Frontal cortex (tissue), 4 donors: Measurements from ENCODE around the gene EQTN. TPM values are rescaled to one million over a fixed set of nuclear protein-coding genes. Genes with fewer than 3 reads are reported as not detected.

Source experiments
- DNase-seq, 2 donors: peaks; one replicate each; pipeline ENCODE4 v3.0.0; 2012; ENCODE audit warnings: low spot score in 2 of 2
- FAIRE-seq: peaks from 2 replicates; lab custom pipeline; 2012; peaks lifted over from hg19 to GRCh38; lab: Jason Lieb, UNC
- total RNA-seq: library from RNA; depleted of rRNA; stranded (reverse); fragments of >200 nt; gene quantifications from one replicate; pipeline ENCODE4 v1.2.3, GENCODE V29; 2014
- donor health status: control.
- donor health status: control.
- donor health status: control.

Gene EQTN
- total RNA-seq = 1.6 TPM

DNA sequence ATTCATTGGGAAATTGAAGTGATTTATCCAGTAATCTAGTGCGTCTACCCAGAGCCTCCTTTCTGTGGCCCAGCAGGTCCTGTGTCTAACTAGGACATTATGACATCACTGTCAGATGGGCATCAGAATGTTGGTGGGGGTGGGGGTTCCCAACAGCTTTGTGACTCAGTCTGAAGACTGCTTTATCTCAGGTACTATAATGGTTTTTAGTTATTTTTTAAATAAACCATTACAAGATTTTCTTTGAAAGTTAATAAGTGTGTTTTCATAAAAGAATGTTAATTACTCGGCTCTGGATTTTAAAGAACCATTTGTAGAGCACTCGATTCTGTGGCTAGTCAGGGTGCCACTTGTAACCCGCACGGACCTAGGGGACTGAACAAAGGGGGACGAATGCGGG is at the start of gene EQTN:
EQTN (minus strand) TSS at position 101 of the 400 bp plus-strand sequence; CDS start at position 6, 95 bp downstream.
- FAIRE-seq (no peak), DNase-seq (no peak)

DNA sequence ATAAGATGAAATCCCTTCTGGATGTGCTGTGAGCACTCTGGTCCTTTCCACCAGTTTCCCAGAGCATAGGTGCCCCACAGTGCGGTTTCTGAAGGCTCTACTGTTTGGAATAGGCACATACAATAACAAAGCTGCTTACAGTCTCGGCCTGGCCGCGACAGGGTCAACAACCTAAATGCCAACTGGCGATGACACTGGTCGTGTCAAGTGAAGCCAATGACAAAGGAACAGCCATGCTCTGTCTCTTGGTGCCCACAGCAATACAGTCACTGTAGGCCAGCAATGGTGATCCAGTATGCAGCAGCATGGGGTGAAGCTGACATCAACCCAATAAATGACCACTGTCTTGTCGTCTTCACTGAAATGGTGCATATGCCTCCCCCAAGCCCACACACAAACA is 47.8 kb upstream of the EQTN start:
- FAIRE-seq (no peak), DNase-seq (no peak)

DNA sequence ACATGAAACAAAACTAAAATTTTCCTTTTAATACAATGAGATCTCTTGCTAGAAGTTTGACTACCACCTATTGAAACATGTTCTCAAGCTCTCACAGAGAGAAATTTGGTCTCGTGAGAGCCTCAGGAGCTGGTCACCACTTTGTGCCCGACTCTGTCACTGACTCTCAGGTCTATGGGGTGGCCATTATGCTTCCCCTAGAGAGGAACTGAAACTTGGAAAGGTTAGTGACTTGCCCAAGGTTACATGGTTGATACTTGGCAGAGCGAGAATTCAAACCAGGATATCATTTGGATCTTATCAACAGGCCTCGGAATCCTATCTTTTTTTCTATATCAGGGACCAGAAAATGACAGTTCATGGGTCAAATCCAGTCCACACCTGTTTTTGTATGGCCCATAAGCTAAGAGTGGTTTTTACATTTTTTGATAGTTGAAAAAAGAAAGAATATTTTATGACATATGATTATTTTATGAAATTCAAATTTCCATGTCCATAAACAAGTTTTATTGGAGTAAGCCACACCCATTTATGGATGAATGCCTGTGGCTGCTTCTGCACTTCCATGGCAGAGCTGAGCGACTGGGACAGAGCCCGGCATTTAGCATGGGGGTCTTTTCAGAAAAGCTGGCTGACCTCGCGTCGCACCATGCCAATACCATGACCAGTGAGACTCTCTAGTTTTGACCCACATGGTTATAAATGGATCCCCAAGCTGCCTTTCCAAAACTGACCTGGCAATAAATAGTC is 44.8 kb upstream of the EQTN start:
- DNase-seq (no peak), FAIRE-seq (no peak)

DNA sequence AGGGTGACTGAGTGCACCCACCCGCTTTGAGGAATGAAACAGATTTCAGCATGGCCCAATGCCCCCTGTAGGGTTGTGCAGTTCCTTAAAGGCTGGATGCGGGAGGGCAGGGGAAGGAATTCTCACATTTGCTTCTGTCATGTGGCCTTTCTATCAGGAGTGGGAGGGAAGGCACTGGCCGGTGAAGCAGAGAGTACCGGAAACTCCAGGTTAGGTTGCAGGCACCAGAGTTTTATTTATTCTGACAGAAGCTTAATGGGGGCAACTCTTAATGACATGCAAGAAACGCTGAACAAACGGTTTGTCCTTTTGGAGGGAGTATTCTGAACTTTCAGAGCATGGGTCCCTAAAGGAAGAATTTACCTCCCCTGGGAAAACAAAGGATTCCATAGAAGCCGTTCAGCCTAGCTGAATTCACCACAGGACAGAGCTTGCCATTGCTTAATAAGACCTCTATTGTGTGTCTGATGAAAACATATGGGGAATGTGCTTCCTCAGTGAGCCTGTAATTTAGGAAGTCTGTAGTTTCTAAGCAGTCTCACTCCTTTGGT is 44.1 kb upstream of the EQTN start:
- FAIRE-seq (no peak), DNase-seq (no peak)

DNA sequence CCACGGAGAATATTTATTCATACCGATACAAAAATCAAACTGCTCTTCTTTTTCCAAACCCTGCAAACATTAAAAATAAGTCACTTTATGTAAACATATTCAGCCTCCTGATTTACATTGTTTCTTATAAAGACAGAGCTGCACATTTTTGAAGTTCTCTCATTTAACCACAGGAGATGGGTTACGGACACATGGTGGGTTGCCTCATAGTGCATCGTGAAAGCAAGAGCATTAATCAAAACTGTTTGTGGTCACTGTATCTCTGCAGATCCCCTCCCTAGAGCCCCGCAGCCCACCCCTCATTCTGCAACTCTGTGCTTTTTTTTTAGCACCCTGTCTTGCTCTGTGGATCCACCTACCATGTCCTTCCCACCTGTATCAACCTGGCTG is 43.3 kb upstream of the EQTN start:
- FAIRE-seq = no peak
- no peak for DNase-seq

DNA sequence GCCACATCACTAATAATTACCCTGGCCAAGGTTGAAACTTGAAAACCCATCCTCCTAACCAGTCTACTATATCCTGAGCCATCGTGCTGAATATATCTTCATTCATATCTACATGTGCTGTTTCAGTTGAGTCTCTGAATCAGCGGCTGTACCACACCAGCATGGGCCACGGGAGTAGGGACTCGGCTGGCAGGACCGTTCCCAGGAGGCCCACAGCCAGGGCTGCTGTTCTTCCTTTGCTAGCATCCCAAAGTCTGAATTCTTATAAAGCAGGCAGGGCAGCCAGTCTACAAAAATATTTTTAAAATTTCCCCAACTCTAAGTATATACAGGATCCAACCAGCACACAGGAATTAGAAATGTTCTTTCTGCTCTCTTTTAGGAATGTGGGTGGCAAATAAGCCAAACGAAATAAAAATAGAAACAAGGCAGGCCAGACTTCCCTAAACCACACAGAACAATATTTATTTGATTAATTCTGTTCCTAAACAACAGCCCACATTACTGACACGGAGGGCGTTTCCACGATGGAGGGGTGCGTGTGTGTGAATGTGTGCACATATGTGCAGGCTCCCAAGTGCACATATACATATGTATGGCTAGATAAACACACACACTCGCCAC is 42.8 kb upstream of the EQTN start:
- no peak for DNase-seq
- no peak for FAIRE-seq

DNA sequence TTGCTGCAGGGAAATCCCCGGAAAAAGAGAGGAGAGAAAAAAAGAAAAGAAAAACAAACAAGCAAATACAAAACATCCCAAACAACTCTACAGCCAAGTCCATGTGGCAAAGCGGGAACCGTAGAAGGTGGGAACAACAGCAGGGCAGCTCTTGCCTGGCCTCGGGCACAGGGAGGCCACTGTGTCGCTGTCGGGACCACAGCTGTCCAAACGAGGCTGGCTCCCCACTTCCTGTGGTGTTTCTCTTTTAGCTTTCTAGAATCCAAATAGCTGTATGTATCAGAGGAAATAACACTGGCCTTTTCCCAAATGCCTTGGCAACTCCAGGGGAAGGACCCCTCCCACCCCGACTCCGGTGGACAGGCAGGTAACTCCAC is 41.6 kb upstream of the EQTN start:
- DNase-seq (no peak), FAIRE-seq (no peak)

DNA sequence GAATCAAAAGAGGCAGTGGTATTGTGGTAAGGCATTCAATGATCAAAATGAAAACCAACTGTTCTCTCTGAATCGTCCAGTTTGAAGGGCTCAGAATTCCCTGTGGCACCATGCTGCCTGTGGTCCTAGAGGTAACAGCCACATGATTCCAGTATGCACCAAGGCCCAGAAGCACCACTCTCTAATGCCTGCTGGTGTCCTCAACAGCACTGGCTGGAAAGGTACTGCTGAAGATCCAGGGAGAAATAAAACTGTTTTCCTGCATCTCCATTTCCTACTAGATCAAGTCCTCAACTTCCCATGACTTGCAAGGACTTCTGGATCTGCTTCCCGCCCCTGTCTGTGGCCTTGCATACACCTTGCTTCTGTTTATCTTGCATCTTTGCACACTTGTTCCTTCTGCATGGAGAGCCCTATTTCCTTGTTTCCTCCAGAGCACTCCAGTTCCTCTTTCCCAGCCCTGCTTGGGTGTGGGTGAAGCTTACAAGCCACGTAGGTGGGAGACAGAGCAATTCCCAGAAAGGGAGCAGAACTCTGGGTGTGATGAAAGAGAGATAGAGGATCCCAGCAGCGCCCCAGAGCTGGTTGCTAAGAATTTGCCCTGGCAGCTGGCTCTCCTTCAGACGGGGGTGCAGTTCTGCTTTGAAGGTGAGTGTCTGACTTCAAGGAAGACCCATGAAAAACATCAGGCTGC is 41.0 kb upstream of the EQTN start:
- FAIRE-seq = no peak
- DNase-seq = no peak

DNA sequence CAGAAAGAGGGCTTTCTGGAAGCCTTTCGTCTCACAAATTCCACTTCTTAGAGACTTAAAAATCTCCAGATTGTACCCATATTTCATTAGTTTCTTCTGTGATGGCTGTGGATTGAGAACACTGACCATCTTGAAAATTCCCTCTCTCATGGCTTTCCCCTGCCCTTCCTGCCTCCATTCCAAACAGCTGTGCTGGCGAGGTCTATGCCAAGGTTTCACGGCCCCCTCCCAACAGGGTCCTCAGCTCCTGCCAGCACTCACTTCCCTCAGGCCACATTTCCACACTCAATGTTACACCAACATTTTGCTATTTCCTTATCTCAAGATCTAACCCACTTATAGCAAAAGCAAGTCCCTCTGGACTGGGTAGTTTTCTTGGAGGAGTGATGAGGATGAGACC is 40.3 kb upstream of the EQTN start:
- DNase-seq = no peak
- FAIRE-seq = no peak

DNA sequence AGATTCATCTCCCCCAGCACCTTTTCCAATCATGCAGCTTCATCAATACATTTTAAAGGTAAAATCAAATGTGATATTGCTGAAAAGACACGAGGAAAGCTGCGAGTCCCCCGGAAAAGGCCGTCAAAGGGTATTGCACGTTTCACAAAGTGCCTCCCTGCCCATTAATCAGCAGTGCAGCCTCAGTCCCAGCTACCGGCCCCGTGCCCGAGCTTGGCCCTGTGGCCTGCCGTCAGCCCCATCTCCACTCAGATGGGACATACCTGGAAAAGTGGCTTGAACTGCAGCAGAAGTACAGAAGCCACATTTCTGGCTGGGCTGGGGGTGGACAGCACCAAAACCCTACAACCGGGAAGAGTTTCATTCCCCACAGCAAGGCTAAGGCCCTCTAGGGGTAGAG is 39.9 kb upstream of the EQTN start:
- no peak for DNase-seq
- no peak for FAIRE-seq

DNA sequence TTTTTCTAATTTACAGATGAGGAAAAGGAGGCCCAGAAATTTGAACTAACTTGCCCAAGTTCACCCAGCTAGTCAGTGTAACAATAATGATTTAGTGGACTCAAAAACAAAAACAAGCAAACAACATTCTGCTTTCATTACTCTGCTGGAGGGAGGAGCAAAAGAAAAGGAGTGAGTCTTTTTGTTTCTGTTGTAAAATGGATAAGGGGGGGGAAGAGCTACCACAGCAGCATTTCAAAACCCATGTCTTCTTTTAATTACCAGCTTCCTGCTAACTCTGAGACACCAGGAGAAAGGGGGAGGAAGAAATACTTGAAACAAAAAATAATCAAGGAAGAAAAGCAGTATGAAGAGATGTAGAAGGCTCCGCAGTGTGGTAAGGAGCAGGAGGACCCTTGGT is 39.2 kb upstream of the EQTN start:
- DNase-seq (no peak), FAIRE-seq (no peak)

DNA sequence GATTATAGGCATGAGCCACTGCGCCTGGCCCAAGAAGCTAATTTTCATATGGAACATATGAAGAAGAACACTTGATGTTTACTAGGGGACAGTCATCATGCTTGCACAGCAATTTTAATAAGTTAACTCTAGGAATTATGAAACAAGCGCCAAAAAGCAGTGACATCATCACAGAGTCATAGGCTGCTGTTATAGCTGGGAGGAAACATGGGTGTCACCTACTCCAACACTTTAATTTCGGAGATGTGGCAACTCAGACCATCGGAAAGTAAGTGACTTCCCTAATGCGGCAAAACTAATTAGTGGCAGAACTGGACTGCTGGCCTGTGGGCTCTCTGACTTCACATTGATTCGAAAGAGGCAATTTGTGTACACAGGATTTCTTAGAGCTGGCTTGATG is 38.1 kb upstream of the EQTN start:
- no peak for FAIRE-seq
- DNase-seq = no peak

DNA sequence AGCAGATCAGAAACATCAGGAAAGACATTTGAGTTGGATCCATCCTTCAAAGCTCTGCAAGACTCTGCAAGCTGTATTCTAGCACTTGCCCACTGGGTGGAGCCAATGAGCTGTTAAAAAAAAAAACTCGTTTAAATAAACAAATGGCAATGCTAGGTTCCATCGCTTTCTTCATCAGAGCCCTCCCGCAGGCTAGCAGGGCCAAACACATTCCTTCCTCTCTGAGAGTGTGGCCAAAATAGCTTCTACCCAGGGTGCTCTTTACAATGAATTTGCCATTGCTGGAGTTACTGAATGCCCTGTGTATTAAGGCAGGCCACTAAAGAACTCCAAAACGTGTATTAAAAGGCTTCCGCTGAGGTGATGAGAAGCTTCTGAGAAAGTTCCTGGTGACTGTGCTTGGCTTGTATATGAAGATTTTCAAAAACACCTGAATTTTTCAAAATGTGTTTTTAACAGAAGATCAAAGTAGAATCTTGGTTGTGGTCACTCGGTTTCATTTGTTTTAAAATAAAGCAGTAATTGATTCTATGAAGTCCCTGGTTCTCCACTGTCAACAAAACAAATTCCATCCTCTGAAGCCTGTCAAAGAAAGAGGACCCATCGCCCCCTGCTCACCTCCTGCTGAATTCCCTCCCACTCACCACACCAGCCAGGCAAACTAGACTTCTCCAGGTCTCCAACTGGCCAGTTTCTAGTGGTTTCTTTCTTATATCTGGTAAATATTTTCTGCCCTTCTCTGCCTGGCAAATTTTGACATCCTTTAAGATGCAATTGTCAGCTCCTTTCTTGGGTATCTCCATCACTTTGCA is 36.5 kb upstream of the EQTN start:
- DNase-seq (peak; percentile 49 to 73), FAIRE-seq (peak; percentile 95)

DNA sequence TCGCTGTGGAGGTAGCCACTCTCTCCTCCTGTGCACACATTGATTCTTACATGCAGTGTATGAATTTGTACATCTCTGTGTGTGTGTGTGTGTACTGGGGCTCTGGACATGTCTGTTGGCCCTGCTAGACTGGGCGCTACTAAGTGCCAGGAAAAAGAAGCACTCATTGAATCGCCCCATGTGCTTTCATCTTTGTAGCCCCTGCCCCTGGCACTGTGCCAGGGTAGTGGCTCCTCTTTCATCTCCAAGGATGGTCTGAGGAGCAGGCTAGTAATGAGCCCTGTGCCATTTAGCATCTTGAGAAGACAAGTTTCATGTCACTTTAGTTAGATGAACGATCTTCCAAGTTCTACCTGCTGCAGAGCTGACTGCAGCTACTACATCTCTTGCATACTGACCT is 34.4 kb upstream of the EQTN start:
- FAIRE-seq (no peak), DNase-seq (no peak)

DNA sequence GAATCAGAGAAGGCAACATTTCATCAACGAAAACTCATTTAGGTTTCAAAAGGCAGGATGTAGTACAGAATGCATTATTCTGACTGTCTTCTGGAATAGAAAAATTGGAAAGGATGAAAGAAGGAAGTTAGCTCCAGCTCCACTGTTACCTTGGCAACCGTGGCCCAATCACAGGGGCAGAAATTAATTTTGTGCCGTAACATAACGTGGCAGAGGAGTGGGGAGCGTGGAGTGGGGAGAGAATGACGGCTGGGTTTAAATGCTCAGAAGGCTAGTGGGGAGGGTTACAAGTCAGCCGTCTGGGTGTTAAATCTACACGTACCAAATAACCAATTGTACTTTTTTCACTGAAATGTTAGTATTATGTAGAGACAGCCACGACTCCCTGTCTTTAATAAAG is 32.3 kb upstream of the EQTN start:
- DNase-seq (no peak), FAIRE-seq (no peak)

DNA sequence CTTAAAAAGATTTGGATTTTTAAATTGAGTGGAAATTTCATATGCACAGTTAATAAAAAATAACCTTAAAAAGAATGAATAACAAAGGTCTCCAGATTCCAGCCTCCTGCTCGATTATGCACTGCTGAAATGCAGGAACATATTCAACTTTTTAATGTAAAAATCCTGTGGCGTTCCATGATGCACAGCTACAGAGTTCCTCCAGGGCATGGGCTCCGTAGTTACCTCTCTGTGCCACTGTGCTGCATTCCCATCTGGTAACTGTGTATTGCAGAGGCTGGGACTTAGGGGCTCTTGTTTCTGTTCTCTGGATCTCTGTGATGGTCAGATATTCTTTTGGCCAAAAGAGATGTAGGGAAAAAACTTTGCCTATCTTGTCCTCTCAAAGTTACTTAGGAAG is 31.5 kb upstream of the EQTN start:
- no peak for FAIRE-seq
- DNase-seq = no peak

DNA sequence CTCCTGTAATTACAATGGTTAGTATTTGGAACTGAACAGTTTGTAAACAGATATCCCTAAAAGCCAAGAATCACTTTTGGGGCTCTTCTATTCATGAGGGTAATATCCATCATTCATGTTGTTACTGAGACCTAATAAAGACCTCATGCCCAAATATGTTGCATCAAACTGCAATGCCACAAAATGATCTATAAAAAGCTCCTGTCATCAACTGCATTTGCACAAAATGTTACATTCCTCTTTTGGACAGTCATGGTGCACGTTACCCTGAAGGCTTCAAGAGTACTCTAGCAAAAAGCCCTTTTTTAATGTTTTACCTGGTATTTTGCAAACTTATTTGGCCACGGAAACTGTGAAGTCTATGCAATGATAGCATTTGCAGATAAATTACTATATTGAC is 14.2 kb upstream of the EQTN start:
- FAIRE-seq (no peak), DNase-seq (no peak)

DNA sequence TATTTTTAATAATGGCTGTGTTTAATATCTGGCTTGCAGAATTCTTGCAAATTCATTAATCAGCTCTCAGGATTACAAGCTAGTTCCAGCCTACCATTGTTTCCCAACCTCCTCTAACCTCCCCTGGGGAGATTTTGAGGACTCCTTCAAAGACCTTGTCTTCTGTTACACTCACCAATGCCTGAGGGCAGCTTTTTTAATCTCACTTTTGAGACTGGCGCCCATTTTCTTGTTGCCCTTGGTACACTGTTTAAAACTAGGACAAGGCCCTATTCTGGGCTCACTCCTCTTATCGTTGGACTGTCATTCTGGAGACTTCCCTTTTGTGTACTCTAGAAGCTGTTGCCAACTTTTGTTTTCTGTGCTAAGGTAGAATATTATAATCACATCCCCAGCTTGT is 13.6 kb upstream of the EQTN start:
- DNase-seq (no peak), FAIRE-seq (no peak)

DNA sequence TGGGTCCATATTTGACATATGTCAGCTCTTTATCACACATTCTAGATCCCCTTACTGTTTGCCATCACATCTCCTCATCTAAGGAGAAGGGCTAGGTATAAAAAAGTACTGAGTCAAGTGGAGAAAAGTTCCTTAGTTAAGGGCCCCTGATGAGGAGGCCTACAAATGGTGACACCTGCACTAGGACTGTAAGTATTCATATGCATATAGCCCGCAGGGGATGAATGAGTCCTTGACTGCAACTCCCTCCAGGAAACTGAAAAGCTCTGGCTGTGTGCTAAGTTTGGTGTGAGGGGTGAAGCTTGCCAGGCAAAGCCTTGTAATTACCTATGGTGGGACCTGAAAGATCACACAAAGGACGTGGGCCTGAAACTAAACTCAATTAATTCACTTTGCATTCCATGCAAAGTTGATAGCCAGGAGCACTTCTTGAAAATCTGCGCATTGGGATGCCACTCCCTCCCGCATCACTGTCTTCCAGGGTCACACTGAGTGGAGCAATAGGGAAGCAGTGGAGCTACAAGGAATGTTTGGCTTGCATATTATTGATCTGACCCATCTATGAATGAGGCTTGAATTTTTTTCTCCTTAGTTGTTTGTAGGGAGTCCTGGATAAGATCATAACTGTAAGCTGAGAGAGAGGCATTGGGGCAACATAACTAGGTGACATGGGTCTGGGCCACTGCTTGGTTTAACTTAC is 11.9 kb upstream of the EQTN start:
- DNase-seq = no peak

DNA sequence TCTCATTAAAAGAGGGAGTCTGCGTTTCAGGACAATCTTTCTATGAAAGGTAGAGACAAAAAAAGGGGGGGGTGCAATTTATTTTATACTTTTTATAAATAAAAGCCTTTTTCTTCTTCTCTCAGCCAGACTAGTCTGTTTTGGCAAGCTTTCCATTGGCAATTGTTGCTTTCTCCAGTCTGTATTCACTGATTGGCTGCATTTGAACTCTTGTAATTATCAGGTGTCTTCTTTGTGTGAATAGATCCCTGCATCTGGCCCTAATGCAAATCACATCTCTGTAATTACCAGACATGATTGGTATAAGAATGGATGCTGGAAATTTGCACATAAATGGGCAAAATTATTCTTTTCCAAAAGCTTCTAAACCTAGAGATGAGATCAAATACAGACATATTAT is 7.6 kb upstream of the EQTN start:
- no peak for FAIRE-seq

More for the DNA sequence above, 11.9 kb upstream of the EQTN start:
- FAIRE-seq = no peak

More for the DNA sequence above, 7.6 kb upstream of the EQTN start:
- DNase-seq = no peak
